HG03439 (cell line): ENCODE measurements around the gene COIL.
A peak's percentile ranks its signal among the peaks of the same experiment; 100 is the strongest.
"Not testable (repeated sequence)": the region's sequence is repeated elsewhere in the genome, so short reads cannot be mapped to it uniquely, and the experiment has no call there.

ENCODE experiments used
- ATAC-seq: cut with Tn5 transposase; IDR thresholded peaks from one replicate; pipeline ENCODE4 v1.9.1; 2021; ENCODE audit warnings: mild to moderate bottlenecking, moderate library complexity; ENCODE audit not compliant: unreplicated experiment

COIL gene, protein sequence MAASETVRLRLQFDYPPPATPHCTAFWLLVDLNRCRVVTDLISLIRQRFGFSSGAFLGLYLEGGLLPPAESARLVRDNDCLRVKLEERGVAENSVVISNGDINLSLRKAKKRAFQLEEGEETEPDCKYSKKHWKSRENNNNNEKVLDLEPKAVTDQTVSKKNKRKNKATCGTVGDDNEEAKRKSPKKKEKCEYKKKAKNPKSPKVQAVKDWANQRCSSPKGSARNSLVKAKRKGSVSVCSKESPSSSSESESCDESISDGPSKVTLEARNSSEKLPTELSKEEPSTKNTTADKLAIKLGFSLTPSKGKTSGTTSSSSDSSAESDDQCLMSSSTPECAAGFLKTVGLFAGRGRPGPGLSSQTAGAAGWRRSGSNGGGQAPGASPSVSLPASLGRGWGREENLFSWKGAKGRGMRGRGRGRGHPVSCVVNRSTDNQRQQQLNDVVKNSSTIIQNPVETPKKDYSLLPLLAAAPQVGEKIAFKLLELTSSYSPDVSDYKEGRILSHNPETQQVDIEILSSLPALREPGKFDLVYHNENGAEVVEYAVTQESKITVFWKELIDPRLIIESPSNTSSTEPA

GRCh38 chr17:56960596-56961538 lies at the start of gene COIL:
Gene COIL (minus strand): TSS chr17:56961050. CDS start chr17:56961019, 31 bp downstream.
- peak; percentile 96 for ATAC-seq

GRCh38 chr17:57010487-57010886 lies 49.6 kb upstream of the COIL start:
- no peak for ATAC-seq

GRCh38 chr17:57009737-57010445 lies 49.0 kb upstream of the COIL start:
- ATAC-seq, result no peak

DNA sequence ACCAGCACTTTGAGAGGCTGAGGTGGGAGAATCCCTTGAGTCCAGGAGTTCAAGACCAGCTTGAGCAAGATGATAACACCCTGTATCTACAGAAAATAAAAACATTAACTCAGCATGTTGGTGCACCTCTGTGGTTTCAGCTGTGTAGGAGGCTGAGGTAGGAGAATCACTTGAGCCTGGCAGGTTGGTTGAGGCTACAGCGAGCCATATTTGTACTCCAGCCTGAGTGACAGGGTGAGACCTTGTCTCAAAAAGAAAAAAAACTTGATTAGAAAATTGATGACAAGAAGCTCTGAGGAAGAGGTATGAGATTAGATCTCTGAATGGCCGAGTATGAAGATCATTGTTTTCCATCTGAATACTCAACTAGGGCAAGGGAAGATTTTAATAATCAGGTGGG lies 48.1 kb upstream of the COIL start:
- no peak for ATAC-seq

GRCh38 chr17:57006040-57006439 lies 45.2 kb upstream of the COIL start:
- ATAC-seq, result no peak

GRCh38 chr17:57004944-57005579 lies 44.2 kb upstream of the COIL start:
- peak; percentile 56 for ATAC-seq

GRCh38 chr17:57002904-57003303 lies 42.1 kb upstream of the COIL start:
- no peak for ATAC-seq

DNA sequence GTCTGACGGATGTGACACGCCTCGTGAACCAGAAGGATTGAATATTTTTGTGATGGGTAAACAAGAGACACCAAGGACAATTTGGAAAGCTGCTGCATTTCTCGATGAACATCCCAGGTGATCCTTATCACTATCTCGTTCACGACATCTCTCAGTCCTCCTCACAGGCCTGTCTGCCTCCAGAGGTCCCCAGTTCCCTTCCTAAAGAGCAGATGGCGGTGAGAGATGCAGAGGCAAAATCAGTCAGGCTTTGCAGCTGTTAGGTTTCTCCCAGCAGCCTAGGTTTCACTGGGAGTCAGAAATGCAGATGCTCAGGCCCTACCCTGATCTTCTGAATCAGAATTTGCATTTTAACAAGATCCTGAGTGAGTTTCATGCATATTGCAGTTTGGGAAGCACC lies 40.7 kb upstream of the COIL start:
- ATAC-seq, result no peak

DNA sequence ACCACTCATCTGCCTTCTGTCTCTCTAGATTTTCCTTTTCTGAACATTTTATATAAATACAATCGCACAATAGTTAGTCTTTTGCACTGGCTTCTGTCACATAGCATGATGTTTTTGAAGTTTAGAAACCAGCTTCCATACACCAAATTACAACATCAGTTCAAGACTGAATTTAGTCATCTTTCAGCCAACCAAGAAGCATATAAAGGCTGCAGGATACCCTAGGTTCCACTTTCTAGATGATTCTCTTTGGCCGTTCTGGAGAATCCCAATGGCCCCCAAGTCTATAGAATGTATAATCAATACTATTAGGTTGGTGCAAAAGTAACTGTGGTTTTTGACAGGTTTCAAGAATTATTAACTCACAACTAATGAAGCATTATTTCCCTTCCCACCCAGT lies 36.5 kb upstream of the COIL start:
- ATAC-seq, result no peak

GRCh38 chr17:56995766-56996165 lies 34.9 kb upstream of the COIL start:
- no peak for ATAC-seq

DNA sequence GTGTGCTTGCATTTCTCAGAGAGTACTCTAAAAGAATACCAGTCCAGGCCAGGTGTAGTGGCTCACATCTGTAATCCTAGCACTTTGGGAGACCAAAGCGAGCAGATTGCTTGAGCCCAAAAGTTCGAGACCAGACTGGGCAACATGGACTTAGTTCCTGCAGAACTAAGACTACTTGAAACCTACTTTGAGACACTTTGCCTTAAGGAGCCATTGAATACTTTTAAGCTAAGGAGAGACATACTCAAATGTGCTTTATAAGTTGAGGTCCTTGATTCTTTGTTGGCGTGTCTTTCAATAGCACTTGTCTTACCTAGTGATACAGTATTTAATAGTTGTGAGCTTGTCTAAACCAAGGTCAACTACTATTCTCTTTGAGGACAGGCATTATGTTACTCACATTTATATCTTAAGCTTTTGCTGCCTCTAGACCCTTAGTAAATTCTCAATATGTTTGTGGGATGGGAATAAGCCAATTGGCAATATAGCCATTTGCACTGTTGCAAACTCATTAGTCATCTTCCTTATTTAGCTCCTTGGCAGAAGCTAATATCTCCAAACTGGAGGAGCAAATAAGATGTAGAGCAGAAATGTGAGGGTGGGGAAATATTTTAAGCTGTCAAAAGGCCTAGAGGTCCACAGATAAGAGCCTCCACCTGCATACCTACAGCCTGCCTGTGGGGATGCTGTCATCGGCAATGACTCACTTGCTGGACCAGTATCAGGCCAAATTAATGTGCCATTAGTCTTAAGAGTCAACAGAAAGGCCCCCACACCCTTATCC lies 33.4 kb upstream of the COIL start:
- no peak for ATAC-seq

DNA sequence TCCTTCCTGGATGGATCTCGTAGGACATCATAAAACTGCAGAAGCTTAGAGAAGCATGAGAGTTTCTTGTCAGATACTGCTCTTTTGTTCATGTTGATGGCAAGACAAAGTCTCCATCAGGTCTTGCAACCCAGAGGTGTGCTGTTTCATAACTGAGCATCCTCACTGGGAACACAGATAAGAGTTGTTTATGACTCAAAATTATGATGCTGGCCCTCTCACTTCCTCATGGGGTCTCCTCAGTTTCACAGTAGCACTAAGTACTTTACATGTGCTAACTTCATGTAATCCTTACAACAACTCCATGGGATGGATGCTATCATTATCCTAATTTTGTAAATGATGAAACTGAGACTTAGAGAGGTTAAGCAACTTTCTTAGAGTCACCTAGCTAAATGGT lies 31.5 kb upstream of the COIL start:
- no peak for ATAC-seq

GRCh38 chr17:56988901-56989572 lies 28.2 kb upstream of the COIL start:
- no peak for ATAC-seq

GRCh38 chr17:56987283-56987834 lies 26.5 kb upstream of the COIL start:
- ATAC-seq, result no peak

DNA sequence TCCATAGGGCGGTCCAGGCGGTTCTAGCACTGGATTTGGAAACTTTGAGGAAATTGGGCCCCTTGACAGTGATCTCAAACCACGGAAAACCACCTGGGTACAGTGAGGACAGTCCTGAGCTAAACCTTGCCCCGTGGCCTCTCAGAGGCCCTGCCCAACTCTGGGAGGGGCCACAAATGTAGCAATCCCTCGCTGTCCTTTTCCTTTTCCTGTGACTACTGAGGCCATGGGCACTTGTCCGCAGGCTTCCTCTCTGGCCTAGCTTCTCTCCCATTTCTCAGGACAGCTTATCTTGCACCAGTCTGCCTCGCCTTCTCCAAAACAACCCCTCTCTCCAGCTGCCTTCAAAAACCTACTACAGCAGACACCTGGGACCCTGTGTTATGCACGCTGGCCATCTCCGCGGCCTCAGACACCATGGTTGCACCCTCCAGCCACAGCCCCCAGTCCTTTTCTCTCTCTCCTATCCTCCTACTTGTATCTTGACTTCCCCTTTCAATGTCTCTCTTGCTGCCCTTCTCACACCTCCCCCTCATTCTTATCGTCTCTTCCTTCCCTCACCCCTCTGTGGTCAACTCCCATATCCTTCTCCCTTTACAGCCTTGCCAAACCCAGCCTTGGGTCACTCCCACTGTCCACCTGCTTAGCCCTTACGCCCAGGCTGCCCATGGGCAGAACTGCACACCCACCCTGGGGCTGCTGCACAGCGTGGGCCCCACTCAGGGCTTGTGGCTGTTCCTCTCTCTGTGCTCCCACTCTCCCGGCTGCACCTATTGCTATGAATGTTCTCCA lies 24.7 kb upstream of the COIL start:
- ATAC-seq, result no peak

GRCh38 chr17:56983366-56983765 lies 22.5 kb upstream of the COIL start:
- no peak for ATAC-seq

GRCh38 chr17:56982312-56982711 lies 21.5 kb upstream of the COIL start:
- ATAC-seq, result no peak

GRCh38 chr17:56980526-56980925 lies 19.7 kb upstream of the COIL start:
- ATAC-seq, result not testable (repeated sequence)
